ENCODE results near the gene FBXO44.

Gene FBXO44

DNA sequence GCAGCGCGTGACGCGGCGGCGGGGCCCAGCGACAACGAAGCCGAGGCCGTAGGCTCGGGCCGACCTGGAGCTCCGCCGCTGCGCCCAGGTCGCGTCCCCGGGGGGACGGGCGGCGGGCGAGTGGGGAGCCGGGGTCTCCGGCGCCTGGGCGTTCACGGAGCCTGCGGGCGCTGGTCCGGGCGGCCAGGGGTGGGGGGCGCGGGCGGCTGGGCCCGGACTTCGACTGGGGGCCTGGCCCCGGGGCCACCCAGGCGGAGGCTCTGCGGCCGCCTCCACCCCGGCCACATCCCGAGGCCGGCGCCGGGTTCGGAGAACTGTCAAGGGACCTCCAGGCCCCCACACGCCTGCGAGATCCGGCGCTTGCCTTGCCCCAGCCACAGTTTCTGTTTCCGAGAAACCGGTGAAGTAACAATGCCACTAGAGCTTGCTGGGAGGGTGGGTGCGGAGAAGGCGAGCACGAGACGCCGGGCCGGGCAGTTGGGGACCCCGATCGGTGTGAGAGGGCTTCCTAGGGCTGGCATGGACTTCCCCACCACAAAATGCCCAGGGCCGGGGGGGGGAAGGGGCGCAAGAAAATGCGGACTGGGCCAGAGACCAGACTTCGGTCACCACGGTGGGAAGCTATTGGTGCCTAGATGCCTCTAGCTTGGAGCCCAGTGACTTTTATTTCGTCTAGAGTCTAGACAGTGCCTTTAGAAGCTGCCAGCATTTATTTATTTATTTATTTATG, 9.8 kb downstream of the FBXO44 start:
- Mint-ChIP-seq H3K27ac (peak overlapping the region; percentile 70), H3K9me3 (no peaks in the 10 kb centered on the region), H3K4me1 (peaks cover 15% of the 10 kb centered on the region), H3K27me3 (no peaks in the 10 kb centered on the region), H3K4me3 (peak overlapping the region; percentile 78), H3K36me3 (peaks cover 11% of the 10 kb centered on the region)
- ATAC-seq: peak; percentile 84

- Mint-ChIP-seq H3K4me3 (no peak overlapping the region), H3K36me3 (peaks cover 15% of the 10 kb centered on the region), H3K9me3 (no peaks in the 10 kb centered on the region), H3K27ac (peak overlapping the region; percentile 38), H3K4me1 (peaks cover 28% of the 10 kb centered on the region), H3K27me3 (no peaks in the 10 kb centered on the region)
- ATAC-seq: no peak
Observed at GRCh38 chr1:11668516-11668915, 13.8 kb downstream of the FBXO44 start.

GRCh38 chr1:11670747-11671146, 16.1 kb downstream of the FBXO44 start:
- Mint-ChIP-seq H3K4me3 (no peak overlapping the region), H3K27ac (peak overlapping the region; percentile 51), H3K9me3 (no peaks in the 10 kb centered on the region), H3K4me1 (peaks cover 28% of the 10 kb centered on the region), H3K36me3 (peaks cover 27% of the 10 kb centered on the region), H3K27me3 (no peaks in the 10 kb centered on the region)
- peak; percentile 83 for ATAC-seq

- H3K9me3 Mint-ChIP-seq: no peaks in the 10 kb centered on the region
- ATAC-seq: no peak
Observed at GRCh38 chr1:11671205-11671543, 16.5 kb downstream of the FBXO44 start.

GRCh38 chr1:11671544-11672286, 17.0 kb downstream of the FBXO44 start:
- peak; percentile 10 for ATAC-seq
- H3K36me3 Mint-ChIP-seq: peaks cover 29% of the 10 kb centered on the region
- H3K27me3 Mint-ChIP-seq: no peaks in the 10 kb centered on the region
- H3K9me3 Mint-ChIP-seq: no peaks in the 10 kb centered on the region
- H3K4me1 Mint-ChIP-seq: peaks cover 28% of the 10 kb centered on the region
- H3K4me3 Mint-ChIP-seq: no peak overlapping the region
- H3K27ac Mint-ChIP-seq: peak overlapping the region; percentile 51

More at GRCh38 chr1:11671205-11671543, 16.5 kb downstream of the FBXO44 start:
- Mint-ChIP-seq H3K36me3 (peaks cover 29% of the 10 kb centered on the region), H3K27ac (peak overlapping the region; percentile 51), H3K4me3 (no peak overlapping the region), H3K27me3 (no peaks in the 10 kb centered on the region), H3K4me1 (peaks cover 28% of the 10 kb centered on the region)

DNA sequence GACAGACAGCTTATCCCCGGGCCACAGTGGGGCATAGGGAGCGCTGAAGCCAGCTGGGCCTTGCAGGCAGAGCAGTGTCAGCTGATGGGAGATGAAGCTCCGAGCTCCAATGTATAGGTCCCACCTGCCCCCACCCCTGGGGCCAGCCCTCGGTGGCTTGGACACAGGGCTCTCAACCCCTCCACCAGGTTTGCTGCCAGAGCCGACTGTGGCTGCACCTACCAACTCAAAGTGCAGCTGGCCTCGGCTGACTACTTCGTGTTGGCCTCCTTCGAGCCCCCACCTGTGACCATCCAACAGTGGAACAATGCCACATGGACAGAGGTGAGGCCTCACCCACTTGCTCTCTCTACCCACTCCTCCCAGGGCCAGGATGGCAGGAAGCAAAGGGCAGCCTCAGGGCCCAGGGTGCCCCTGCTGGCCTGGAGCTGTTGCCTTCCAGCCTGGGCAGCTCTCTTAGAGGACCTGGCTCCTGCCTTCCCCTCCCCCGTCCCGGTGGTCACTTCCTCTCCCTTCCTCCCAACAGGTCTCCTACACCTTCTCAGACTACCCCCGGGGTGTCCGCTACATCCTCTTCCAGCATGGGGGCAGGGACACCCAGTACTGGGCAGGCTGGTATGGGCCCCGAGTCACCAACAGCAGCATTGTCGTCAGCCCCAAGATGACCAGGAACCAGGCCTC, 18.6 kb downstream of the FBXO44 start:
- peaks cover 29% of the 10 kb centered on the region for H3K36me3 Mint-ChIP-seq
- H3K4me1 Mint-ChIP-seq: peaks cover 25% of the 10 kb centered on the region
- no peak overlapping the region for H3K4me3 Mint-ChIP-seq
- H3K27me3 Mint-ChIP-seq: no peaks in the 10 kb centered on the region
- H3K27ac Mint-ChIP-seq: no peak overlapping the region
- no peak for ATAC-seq
- H3K9me3 Mint-ChIP-seq: no peaks in the 10 kb centered on the region

DNA sequence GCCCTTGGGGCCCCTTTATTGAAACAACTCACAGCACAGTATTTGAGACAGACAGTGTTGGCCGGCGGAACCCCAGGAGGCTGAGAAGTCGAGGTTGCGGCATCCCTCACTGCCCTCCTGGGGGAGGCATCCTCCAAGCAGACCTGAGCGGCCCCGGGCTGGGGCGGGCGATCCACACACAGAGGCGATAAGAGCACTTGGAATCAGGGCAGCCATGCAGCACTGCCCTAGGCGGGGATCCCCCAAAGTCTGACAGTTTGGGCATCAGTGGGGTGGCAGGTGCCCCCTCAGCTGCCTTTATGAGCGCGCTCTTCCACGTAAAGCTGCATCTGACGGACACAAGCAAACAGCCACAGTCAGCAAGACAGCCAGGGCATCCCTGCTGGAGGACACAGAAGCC, 19.8 kb downstream of the FBXO44 start:
- Mint-ChIP-seq H3K9me3 (no peaks in the 10 kb centered on the region), H3K4me1 (peaks cover 26% of the 10 kb centered on the region), H3K36me3 (peaks cover 23% of the 10 kb centered on the region), H3K4me3 (no peak overlapping the region), H3K27ac (no peak overlapping the region), H3K27me3 (no peaks in the 10 kb centered on the region)
- ATAC-seq: no peak

DNA sequence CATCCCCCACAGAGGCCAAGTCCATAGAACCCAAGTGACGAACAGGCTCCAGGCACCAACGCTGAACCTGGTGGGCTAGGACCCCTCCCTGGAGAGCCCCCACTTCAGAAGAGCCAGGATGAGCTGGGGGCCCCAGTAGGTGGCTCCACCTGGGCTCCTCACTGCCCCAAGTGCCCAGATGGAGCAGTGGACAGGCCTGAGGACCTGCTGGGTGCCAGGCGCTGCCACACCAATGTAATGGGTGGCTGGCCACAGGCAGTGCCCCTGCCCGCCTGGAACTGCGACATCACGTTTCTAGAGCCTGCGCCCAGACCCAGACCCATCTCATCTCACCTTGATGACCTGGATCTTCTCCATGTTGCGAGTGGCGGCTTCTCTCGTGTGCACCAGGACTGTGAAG, 20.6 kb downstream of the FBXO44 start:
- Mint-ChIP-seq H3K4me1 (peaks cover 32% of the 10 kb centered on the region), H3K27ac (no peak overlapping the region), H3K27me3 (no peaks in the 10 kb centered on the region), H3K4me3 (no peak overlapping the region), H3K36me3 (peaks cover 20% of the 10 kb centered on the region), H3K9me3 (no peaks in the 10 kb centered on the region)
- no peak for ATAC-seq

GRCh38 chr1:11676386-11677103, 21.9 kb downstream of the FBXO44 start:
- H3K36me3 Mint-ChIP-seq: peaks cover 19% of the 10 kb centered on the region

DNA sequence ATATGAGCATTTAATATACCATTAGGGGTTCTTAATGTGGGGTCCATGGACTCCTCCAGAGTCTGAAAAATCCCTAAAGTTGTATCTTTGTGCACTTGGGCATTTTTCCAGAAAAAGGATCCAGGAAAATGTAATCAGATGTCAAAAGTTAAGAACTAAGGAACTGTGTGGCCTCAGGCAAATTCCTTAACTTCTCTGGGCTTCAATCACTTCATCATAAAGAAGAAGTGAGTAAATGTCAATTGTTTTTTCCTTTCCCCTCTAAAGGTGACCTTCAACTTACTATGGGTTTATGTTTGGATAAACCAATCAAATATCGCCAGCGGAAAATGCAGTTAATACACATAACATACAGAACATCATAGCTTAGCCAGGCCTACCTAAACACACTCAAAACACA, 23.8 kb downstream of the FBXO44 start:
- H3K36me3 Mint-ChIP-seq: peaks cover 15% of the 10 kb centered on the region
- H3K4me1 Mint-ChIP-seq: peaks cover 25% of the 10 kb centered on the region
- no peaks in the 10 kb centered on the region for H3K27me3 Mint-ChIP-seq
- no peaks in the 10 kb centered on the region for H3K9me3 Mint-ChIP-seq
- no peak overlapping the region for H3K27ac Mint-ChIP-seq
- H3K4me3 Mint-ChIP-seq: no peak overlapping the region
- no peak for ATAC-seq

More at GRCh38 chr1:11676386-11677103, 21.9 kb downstream of the FBXO44 start:
- H3K27me3 Mint-ChIP-seq: no peaks in the 10 kb centered on the region
- H3K4me3 Mint-ChIP-seq: no peak overlapping the region
- H3K9me3 Mint-ChIP-seq: no peaks in the 10 kb centered on the region
- no peak overlapping the region for H3K27ac Mint-ChIP-seq
- peaks cover 25% of the 10 kb centered on the region for H3K4me1 Mint-ChIP-seq
- no peak for ATAC-seq

- Mint-ChIP-seq H3K27ac (peak overlapping the region; percentile 79), H3K4me3 (peak overlapping the region; percentile 94)
Observed at GRCh38 chr1:11680270-11681070, 25.8 kb downstream of the FBXO44 start.

DNA sequence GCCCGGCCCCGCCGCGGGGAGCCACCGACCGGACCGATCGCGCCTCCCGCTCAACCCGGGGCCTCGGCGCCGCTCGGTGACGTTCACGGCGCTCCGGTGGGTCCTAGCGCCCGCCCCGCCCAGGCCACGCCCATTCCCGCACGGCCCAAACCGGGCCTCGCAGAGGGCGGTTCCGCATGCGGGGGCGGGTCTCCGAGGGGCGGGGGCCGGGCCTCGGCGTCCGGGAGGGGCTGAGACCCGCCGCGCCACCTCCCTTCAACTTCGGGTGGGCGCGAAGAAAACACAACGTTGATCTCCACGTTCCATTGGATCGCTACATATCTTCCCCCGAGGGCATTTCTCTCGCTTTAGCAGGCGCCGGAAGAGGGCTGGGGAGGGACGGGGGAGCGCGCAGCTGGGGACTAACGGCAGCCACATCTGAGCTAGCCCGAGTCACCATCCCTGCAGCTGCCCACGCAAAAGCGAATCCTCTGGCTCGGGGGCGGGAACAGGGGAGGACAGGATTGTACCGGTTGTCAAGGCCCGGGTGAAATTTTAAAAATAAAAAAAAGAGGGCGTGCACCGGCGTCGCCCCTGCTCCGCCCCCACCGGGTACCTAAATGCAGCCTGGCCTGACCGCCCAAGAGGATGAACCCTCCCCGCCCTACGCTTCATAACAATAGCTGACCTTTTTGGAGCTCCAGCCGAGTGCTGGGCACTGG, 26.5 kb downstream of the FBXO44 start, which contains the start of gene MAD2L2:
MAD2L2 (minus strand) TSS at position 78 of the 701 bp plus-strand sequence. CDS start 547 bp downstream, outside the sequence.
- Mint-ChIP-seq H3K27ac (peak within 1 kb of the TSS; percentile 79), H3K4me1 (peaks cover 36% of the 10 kb centered on the region), H3K9me3 (no peaks in the 10 kb centered on the region), H3K4me3 (peak within 1 kb of the TSS; percentile 94), H3K36me3 (no peaks in the 10 kb centered on the region), H3K27me3 (peaks cover 13% of the 10 kb centered on the region)
- peak; percentile 96 for ATAC-seq

More at GRCh38 chr1:11680270-11681070, 25.8 kb downstream of the FBXO44 start:
- peak; percentile 48 for ATAC-seq
- peaks cover 5% of the 10 kb centered on the region for H3K36me3 Mint-ChIP-seq
- no peaks in the 10 kb centered on the region for H3K9me3 Mint-ChIP-seq
- peaks cover 36% of the 10 kb centered on the region for H3K4me1 Mint-ChIP-seq
- H3K27me3 Mint-ChIP-seq: peaks cover 13% of the 10 kb centered on the region

- no peaks in the 10 kb centered on the region for H3K36me3 Mint-ChIP-seq
- no peaks in the 10 kb centered on the region for H3K9me3 Mint-ChIP-seq
- no peak overlapping the region for H3K4me3 Mint-ChIP-seq
- H3K4me1 Mint-ChIP-seq: peaks cover 36% of the 10 kb centered on the region
- ATAC-seq: no peak
- no peak overlapping the region for H3K27ac Mint-ChIP-seq
- peaks cover 15% of the 10 kb centered on the region for H3K27me3 Mint-ChIP-seq
Observed at GRCh38 chr1:11682287-11682771, 27.7 kb downstream of the FBXO44 start.

Data from stimulated activated memory B cell treated with anti-CD40 and anti-IgM and Interleukin-4, amounts not matched to agents 10 μg/mL and 1 μg/mL and 100 μg/mL, for 72 hours (primary cell).